ELF-1 (cell line): ENCODE data around the gene CBR4.
"Not testable (repeated sequence)": the region's sequence is repeated elsewhere in the genome, so short reads cannot be mapped to it uniquely, and the experiment has no call there.

ENCODE experiments used
- DNase-seq: peaks from one replicate; pipeline ENCODE4 v3.0.0-alpha.2; 2016; ENCODE audit warnings: low read depth, low spot score

The CBR4 gene

GRCh38 chr4:168993714-168994510 is 16.1 kb downstream of the CBR4 start:
- DNase-seq, result peak; percentile 84

GRCh38 chr4:168992952-168993482 is 17.0 kb downstream of the CBR4 start:
- DNase-seq, result not testable (repeated sequence)

- DNase-seq, result no peak
These were observed 28.1 kb downstream of the CBR4 start for GRCh38 chr4:168981942-168982341.

DNA sequence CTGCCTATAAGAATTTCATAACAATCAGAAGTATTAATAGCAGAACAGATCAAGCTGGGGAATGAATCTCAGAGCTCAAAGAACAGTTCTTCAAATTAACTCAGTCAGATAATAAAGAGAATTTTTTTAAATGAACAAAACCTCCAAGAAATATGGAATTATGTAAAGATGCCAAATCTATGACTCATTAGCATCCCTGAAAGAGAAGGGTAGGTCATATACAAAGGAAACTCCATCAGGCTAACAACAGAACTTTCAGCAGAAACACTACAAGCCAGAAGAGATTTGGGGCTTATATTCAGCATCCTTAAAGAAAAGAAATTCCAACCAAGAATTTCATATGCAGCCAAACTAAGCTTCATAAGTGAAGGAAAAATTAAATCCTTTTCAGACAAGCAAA is 28.6 kb downstream of the CBR4 start:
- DNase-seq, result no peak

GRCh38 chr4:168979338-168979737 is 30.7 kb downstream of the CBR4 start:
- DNase-seq, result peak; percentile 27

GRCh38 chr4:168978001-168978700 is 31.9 kb downstream of the CBR4 start:
- DNase-seq, result no peak

DNA sequence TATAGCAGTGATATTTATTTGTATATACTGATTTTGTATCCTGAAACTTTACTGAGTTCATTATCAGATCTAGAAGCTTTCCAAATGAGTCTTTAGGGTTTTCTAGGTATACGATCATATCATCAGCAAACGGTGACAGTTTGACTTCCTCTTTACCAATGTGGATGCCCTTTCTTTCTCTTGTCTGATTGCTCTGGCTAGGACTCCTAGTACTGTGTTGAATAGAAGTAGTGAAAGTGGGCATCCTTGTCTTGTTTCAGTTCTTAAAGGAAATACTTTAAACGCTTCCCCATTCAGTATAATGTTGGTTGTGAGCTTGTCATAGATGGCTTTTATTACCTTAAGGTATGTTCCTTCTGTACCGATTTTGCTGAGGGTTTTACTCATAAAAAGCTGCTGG is 37.5 kb downstream of the CBR4 start:
- DNase-seq, result no peak

DNA sequence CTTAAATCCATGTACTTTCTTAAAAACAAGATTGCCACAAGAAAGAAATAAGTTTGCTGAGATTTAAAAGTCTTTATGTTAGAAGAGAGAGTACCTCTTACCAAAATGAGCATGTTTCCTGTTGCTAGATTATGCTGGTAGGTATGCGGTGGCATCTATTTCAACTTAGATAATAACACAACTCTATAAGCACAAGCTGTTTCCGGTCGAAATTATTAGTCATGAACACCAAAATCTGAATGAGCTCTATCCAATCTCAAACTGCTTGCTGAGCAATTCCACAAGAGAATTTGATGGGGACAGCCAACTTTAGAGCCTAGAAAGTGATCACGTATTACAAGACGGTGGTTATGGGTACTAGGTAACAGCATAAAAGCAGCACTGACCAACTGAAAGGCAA is 49.3 kb downstream of the CBR4 start:
- DNase-seq, result no peak

DNA sequence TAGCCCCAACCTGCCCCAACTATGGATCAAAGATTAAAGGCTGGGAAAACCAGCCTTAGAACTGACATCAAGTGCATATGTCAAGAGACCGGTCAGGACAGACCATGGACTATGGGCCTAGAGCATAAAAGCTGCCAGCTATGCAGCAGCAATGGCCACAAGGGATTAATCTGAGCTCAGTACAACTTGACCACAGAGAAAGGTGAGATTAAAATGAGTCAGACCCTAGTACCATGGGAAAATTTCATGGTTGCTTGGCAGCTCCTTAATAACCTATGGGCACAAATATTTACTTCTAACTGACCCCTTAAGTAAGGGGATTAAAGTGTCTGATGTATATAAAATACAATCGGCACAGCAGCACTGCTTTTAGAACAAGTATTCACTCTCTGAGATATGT is 54.4 kb downstream of the CBR4 start:
- no peak for DNase-seq

GRCh38 chr4:168952821-168953246 is 57.2 kb downstream of the CBR4 start:
- DNase-seq, result not testable (repeated sequence)

DNA sequence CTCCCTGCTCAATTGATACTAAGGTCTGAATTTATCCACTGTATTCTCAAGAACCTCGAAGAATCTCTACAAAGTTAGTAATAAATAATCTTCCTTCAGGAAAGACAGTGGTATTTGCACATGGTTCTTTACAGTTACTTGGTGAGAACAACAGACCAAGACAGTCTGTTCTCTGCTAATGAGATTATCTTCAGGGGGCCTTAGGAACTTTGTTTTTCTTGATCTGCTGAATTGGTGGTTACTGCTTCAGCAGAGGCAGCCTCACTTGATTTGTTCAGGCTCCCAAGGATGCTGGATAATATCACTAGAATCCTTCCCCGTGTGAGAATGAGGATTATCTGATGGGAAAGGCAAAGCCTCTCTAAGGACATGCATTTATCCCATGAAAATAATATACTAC is 64.8 kb downstream of the CBR4 start:
- no peak for DNase-seq

GRCh38 chr4:168942985-168943384 is 67.1 kb downstream of the CBR4 start:
- DNase-seq, result peak; percentile 17
